GM12864 (cell line): ENCODE results near the gene HPGDS.

Experiments used
- DNase-seq: peaks from one replicate; pipeline ENCODE4 v3.0.0-alpha.2; 2011; ENCODE audit warnings: low read depth
- H3K4me3 ChIP-seq: 2 replicates; pipeline ENCODE4 v1.5.1; 2011; ENCODE audit warnings: mild to moderate bottlenecking, low read depth, low read length, control low read depth
- CTCF ChIP-seq: IDR thresholded peaks from 2 replicates; pipeline ENCODE4 v1.5.1; 2011; ENCODE audit warnings: low read depth, mild to moderate bottlenecking, moderate library complexity, low read length, control low read depth, inconsistent platforms; ENCODE audit errors: missing control alignments

Gene HPGDS

DNA sequence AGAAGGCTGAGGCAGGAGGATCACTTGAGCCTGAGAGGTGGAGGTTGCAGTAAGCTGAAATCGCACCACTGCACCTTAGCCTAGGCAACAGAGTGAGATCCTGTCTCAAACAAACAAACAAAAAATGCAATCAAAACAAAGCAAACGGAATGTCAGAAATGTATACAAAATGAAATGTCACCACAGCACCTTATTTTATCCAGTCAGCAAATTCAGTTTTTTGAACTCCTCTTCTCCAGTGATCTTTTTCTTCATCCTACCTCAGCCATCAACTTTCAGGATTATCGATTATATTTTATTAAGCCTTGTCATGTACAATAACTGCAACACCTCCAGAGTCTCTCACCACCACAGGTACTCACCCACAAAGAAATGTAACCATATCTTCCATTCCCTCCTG lies 31.1 kb upstream of the HPGDS start:
- no peak overlapping the region for H3K4me3 ChIP-seq
- no peak for TF ChIP-seq CTCF
- DNase-seq: no peak

GRCh38 chr4:94372991-94373390 lies 30.4 kb upstream of the HPGDS start:
- no peak for TF ChIP-seq CTCF
- H3K4me3 ChIP-seq: no peak overlapping the region
- DNase-seq: no peak

- no peak overlapping the region for H3K4me3 ChIP-seq
- DNase-seq: no peak
- no peak for TF ChIP-seq CTCF
These were observed 29.8 kb upstream of the HPGDS start for GRCh38 chr4:94372228-94372978.

DNA sequence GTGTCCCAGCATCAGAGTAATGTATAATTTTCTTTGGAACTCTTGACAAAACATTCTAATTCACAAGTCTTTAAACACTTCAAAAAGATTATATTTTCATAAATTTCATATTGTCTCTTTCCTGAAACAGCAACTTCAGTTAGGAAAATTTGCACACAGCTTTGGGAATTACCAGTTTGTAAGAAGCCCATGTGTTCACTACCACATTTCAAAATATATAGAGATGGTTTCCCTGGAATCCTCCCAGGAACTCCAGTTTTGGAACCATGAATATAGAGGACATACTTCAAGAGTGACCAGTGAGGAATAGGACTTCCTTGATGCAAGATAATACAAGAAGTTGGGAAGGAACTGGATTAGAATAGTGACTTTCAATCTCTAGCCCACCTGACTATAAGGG lies 28.7 kb upstream of the HPGDS start:
- no peak for DNase-seq
- no peak overlapping the region for H3K4me3 ChIP-seq
- no peak for TF ChIP-seq CTCF

- TF ChIP-seq CTCF: no peak
- DNase-seq: no peak
These were observed 28.1 kb upstream of the HPGDS start for GRCh38 chr4:94370533-94371254.

GRCh38 chr4:94369046-94369445 lies 26.4 kb upstream of the HPGDS start:
- no peak for DNase-seq
- TF ChIP-seq CTCF: no peak
- no peak overlapping the region for H3K4me3 ChIP-seq

More at GRCh38 chr4:94370533-94371254, 28.1 kb upstream of the HPGDS start:
- H3K4me3 ChIP-seq: no peak overlapping the region
